ENCODE measurements around the gene TMED1.

Gene TMED1

GRCh38 chr19:10830931-10831779 lies 4.9 kb downstream of the TMED1 start:
- DNase-seq: no peak

GRCh38 chr19:10830370-10830769 lies 5.6 kb downstream of the TMED1 start:
- no peak for DNase-seq

- no peak for DNase-seq
Observed at GRCh38 chr19:10829967-10830366, 6.0 kb downstream of the TMED1 start.

GRCh38 chr19:10828981-10829821 lies 6.8 kb downstream of the TMED1 start:
- no peak for DNase-seq

GRCh38 chr19:10826846-10827245 lies 9.2 kb downstream of the TMED1 start:
- no peak for DNase-seq

- no peak for DNase-seq
Observed at GRCh38 chr19:10826231-10826630, 9.8 kb downstream of the TMED1 start.

GRCh38 chr19:10823690-10824089 lies 12.3 kb downstream of the TMED1 start:
- DNase-seq: no peak

GRCh38 chr19:10820173-10820572 lies 15.8 kb downstream of the TMED1 start:
- no peak for DNase-seq

- no peak for DNase-seq
Observed at GRCh38 chr19:10819124-10820060, 16.6 kb downstream of the TMED1 start.

GRCh38 chr19:10818301-10819123 lies 17.5 kb downstream of the TMED1 start:
- DNase-seq: no peak

- DNase-seq: no peak
Observed at GRCh38 chr19:10817291-10818038, 18.5 kb downstream of the TMED1 start.

- DNase-seq: no peak
Observed at GRCh38 chr19:10816691-10817090, 19.3 kb downstream of the TMED1 start.

GRCh38 chr19:10815969-10816644 lies 19.9 kb downstream of the TMED1 start:
- no peak for DNase-seq

GRCh38 chr19:10815007-10815536 lies 20.9 kb downstream of the TMED1 start:
- DNase-seq: no peak

GRCh38 chr19:10812902-10813404 lies 23.1 kb downstream of the TMED1 start:
- DNase-seq: no peak

GRCh38 chr19:10812196-10812595 lies 23.8 kb downstream of the TMED1 start:
- DNase-seq: no peak

GRCh38 chr19:10811391-10812111 lies 24.5 kb downstream of the TMED1 start:
- DNase-seq: no peak

- DNase-seq: no peak
Observed at GRCh38 chr19:10809651-10810285, 26.2 kb downstream of the TMED1 start.

Measured in activated naive CD4-positive, alpha-beta T cell treated with anti-CD3 and anti-CD28 coated beads, Interleukin-2, amount 50 U/mL, for 16 hours (primary cell).